B cell (primary cell): ENCODE measurements around the gene RALB. TPM values are rescaled to one million over a fixed set of nuclear protein-coding genes. Genes with fewer than 3 reads are reported as not detected.

Experiments used
- ATAC-seq: fragments of 200-7000 bp; cut with Tn5 transposase; one replicate; pipeline ENCODE4 v1.10.0; 2021; ENCODE audit warnings: low read depth, mild to moderate bottlenecking, moderate number of reproducible peaks, moderate library complexity
- CTCF ChIA-PET: fragments of 350-600 bp; sonication (Branson Sonifier 250); formaldehyde crosslinking; loops from one replicate; lab custom pipeline; 2021; ENCODE audit warnings: antibody characterized with exemption, inconsistent platforms; lab: Charles Lee
- POLR2A ChIA-PET: fragments of 350-600 bp; sonication (Branson Sonifier 250); formaldehyde crosslinking; loops from one replicate; lab custom pipeline; 2021; ENCODE audit warnings: antibody characterized with exemption; lab: Charles Lee
- DNase-seq: peaks from one replicate; pipeline ENCODE4 v3.0.0; 2013
- H2AFZ ChIP-seq: 2 replicates; pipeline ENCODE4 v1.6.1; 2012; ENCODE audit warnings: mild to moderate bottlenecking, low read depth, low read length; ENCODE audit not compliant: insufficient read depth, poor library complexity, severe bottlenecking
- H3K27ac ChIP-seq, 2 donors: 1 replicate in 1 of 2; 2 replicates in 1 of 2; pipeline ENCODE4 v1.5.1; 2012 to 2013; ENCODE audit warnings: low read length in 2 of 2, mild to moderate bottlenecking in 2 of 2, moderate library complexity in 1 of 2
- H3K27me3 ChIP-seq, 4 experiments: fragments of 200-600 bp in 1 of 4; sonication (generic) in 1 of 4; replicated peaks in 1 of 4; 1 replicate in 2 of 4; 2 replicates in 2 of 4; pipeline versions ENCODE4 v1.6.1 to v1.7.0; 2013 to 2016; ENCODE audit warnings: low read length in 3 of 4, mild to moderate bottlenecking in 2 of 4, mixed read lengths in 1 of 4, moderate library complexity in 1 of 4; ENCODE audit not compliant: insufficient read depth in 4 of 4, control insufficient read depth in 3 of 4; ENCODE audit errors: control extremely low read depth in 1 of 4
- H3K36me3 ChIP-seq, 2 experiments: replicated peaks in 1 of 2; 1 replicate in 1 of 2; 2 replicates in 1 of 2; pipeline versions ENCODE4 v1.6.1 to v1.7.1; 2013; ENCODE audit warnings: low read length in 1 of 2; ENCODE audit not compliant: insufficient read depth in 2 of 2, control insufficient read depth in 1 of 2; ENCODE audit errors: control extremely low read depth in 1 of 2, extremely low read depth in 1 of 2
- H3K4me1 ChIP-seq, 2 donors: fragments of 200-600 bp in 1 of 2; sonication (generic) in 1 of 2; 1 replicate in 1 of 2; 2 replicates in 1 of 2; pipeline versions ENCODE4 v1.5.1 to v1.6.1; 2013 to 2017; ENCODE audit warnings: low read length in 2 of 2; ENCODE audit not compliant: control insufficient read depth in 2 of 2, insufficient read depth in 2 of 2
- H3K4me2 ChIP-seq: replicated peaks from 2 replicates; pipeline ENCODE3; 2012; ENCODE audit warnings: mild to moderate bottlenecking, low read depth, low read length; ENCODE audit not compliant: poor library complexity, severe bottlenecking
- H3K4me3 ChIP-seq, 5 experiments: fragments of 200-600 bp in 1 of 5; sonication (generic) in 1 of 5; 1 replicate in 3 of 5; 2 replicates in 2 of 5; pipeline versions ENCODE4 v1.5.1 to v1.7.0; 2011 to 2016; ENCODE audit warnings: low read length in 4 of 5, mild to moderate bottlenecking in 4 of 5, low read depth in 2 of 5, control low read depth in 1 of 5, moderate library complexity in 1 of 5; ENCODE audit not compliant: insufficient read depth in 1 of 5; ENCODE audit errors: control extremely low read depth in 1 of 5, extremely low read depth in 1 of 5
- H3K79me2 ChIP-seq: fragments of 200-600 bp; sonication (generic); one replicate; pipeline ENCODE4 v1.6.0; 2016; ENCODE audit warnings: low read length; ENCODE audit not compliant: control insufficient read depth, insufficient read depth
- H3K9ac ChIP-seq: fragments of 200-600 bp; sonication (generic); 2 replicates; pipeline ENCODE4 v1.6.1; 2017; ENCODE audit warnings: mild to moderate bottlenecking, low read length, moderate library complexity
- H3K9me3 ChIP-seq, 3 donors: one replicate each; pipeline versions ENCODE4 v1.6.1 to v1.7.1; 2013; ENCODE audit warnings: low read length in 2 of 3; ENCODE audit not compliant: control insufficient read depth in 2 of 3, insufficient read depth in 1 of 3; ENCODE audit errors: control extremely low read depth in 1 of 3
- H4K20me1 ChIP-seq: 2 replicates; pipeline ENCODE4 v1.6.0; 2012; ENCODE audit warnings: mild to moderate bottlenecking, low read length; ENCODE audit not compliant: insufficient read depth, control insufficient read depth, poor library complexity, severe bottlenecking
- H3K27ac Mint-ChIP-seq: one replicate; pipeline ENCODE4 v1.8.0; 2021; ENCODE audit warnings: mixed read lengths
- H3K27me3 Mint-ChIP-seq: one replicate; pipeline ENCODE4 v1.8.0; 2021; ENCODE audit warnings: mixed read lengths
- H3K4me1 Mint-ChIP-seq: one replicate; pipeline ENCODE4 v1.8.0; 2021; ENCODE audit warnings: mixed read lengths
- H3K4me3 Mint-ChIP-seq: one replicate; pipeline ENCODE4 v1.8.0; 2021; ENCODE audit warnings: mixed read lengths
- H3K9me3 Mint-ChIP-seq: one replicate; pipeline ENCODE4 v1.8.0; 2022; ENCODE audit warnings: mixed read lengths; ENCODE audit not compliant: insufficient read depth
- CTCF ChIP-seq: fragments of 200-600 bp; IDR thresholded peaks from one replicate; pipeline ENCODE4 v1.8.0; 2022; ENCODE audit warnings: antibody characterized with exemption, mild to moderate bottlenecking
- EZH2 ChIP-seq: IDR thresholded peaks from 2 replicates; pipeline ENCODE4 v1.6.1; 2012; ENCODE audit warnings: borderline replicate concordance, low read depth, mild to moderate bottlenecking, moderate library complexity, low read length; ENCODE audit not compliant: insufficient read depth, poor library complexity, severe bottlenecking
- WGBS: methylation state at CpG from one replicate; pipeline ENCODE4 v1.1.5; 2013; ENCODE audit warnings: missing lambda C conversion rate; ENCODE audit not compliant: insufficient coverage; 5-methylcytosine and 5-hydroxymethylcytosine counted together
- intact Hi-C: fragments of 100-400 bp; cut with micrococcal nuclease; formaldehyde crosslinking; loops from one replicate; pipeline ENCODE4 v1.10.0; 2022
- polyA plus RNA-seq: library from polyadenylated mRNA; depleted of rRNA; stranded (reverse); fragments of >200 nt; gene quantifications from 2 replicates; pipeline ENCODE4 v1.2.3, GENCODE V29; 2012
- total RNA-seq, 2 donors: library from RNA; stranded (reverse); fragments of 120-200 nt in 1 of 2; gene quantifications; 1 replicate in 1 of 2; 2 replicates in 1 of 2; pipeline versions ENCODE4 v1.2.3 to v1.2.4, GENCODE V29; 2013 to 2022

Gene RALB
- total and polyA plus RNA-seq, 2 donors (not counting 1 experiment from before 2014, with no cell fraction given) = 19.3 to 35.9 TPM

GRCh38 chr2:120303177-120303576, 50.5 kb downstream of the RALB start:
- Histone ChIP-seq H4K20me1 (no peaks in the 10 kb centered on the region), H2AFZ (no peak overlapping the region), H3K9ac (no peak overlapping the region), H3K27me3 (no peaks in the 10 kb centered on the region), H3K4me2 (no peak overlapping the region), H3K27ac (no peak overlapping the region), H3K4me1 (peaks cover 5 to 7% of the 10 kb centered on the region in 2 donors), H3K36me3 (peaks cover 2 to 8% of the 10 kb centered on the region in 2 experiments), H3K79me2 (no peaks in the 10 kb centered on the region), H3K4me3 (no peak overlapping the region), H3K9me3 (no peaks in the 10 kb centered on the region)
- no peak for TF ChIP-seq CTCF
- TF ChIP-seq EZH2 = no peak
- Mint-ChIP-seq H3K27me3 (no peaks in the 10 kb centered on the region), H3K9me3 (no peaks in the 10 kb centered on the region), H3K4me3 (no peak overlapping the region), H3K4me1 (peaks cover 20% of the 10 kb centered on the region), H3K27ac (no peak overlapping the region)
- ATAC-seq (no peak), DNase-seq (no peak)
- POLR2A ChIA-PET = no interaction called here
- intact Hi-C loops = no loop called here
- WGBS = 54% methylated on average over 5 of the region's 6 CpGs
- CTCF ChIA-PET = interaction anchor here (1.7 kb wide), 1 partner anchor 10 kb away, joined by 12 read pairs; no protein-coding TSS in a partner anchor

DNA sequence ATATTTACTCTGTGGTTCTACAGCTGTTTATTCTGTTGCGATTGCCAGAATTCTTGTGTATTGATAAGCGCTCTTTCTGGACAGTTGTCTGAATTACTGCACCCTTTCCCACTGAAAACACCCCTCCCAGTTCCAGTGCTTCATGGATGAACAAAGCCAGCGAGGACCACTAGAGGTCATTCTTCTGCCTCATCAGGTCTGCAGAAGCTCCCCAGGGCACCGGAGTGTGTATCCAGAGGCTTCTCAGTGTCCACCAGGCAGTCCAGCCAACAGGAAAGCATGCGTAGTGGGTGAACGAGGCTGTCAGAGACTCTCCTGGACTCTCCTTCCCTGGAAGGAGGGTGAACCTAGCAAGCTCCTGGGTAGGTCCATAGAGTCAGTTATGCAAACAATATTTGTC, 52.6 kb downstream of the RALB start:
- TF ChIP-seq EZH2 = no peak
- TF ChIP-seq CTCF = no peak
- CTCF ChIA-PET = interaction anchor here (1.1 kb wide), 1 partner anchor 128 kb away, joined by 3 read pairs; no protein-coding TSS in a partner anchor
- Histone ChIP-seq H3K4me1 (peaks cover 5 to 10% of the 10 kb centered on the region in 2 donors), H4K20me1 (no peaks in the 10 kb centered on the region), H3K27me3 (no peaks in the 10 kb centered on the region), H3K4me2 (no peak overlapping the region), H3K9me3 (no peaks in the 10 kb centered on the region), H3K79me2 (no peaks in the 10 kb centered on the region), H3K27ac (no peak overlapping the region), H2AFZ (no peak overlapping the region), H3K36me3 (peaks cover 2 to 4% of the 10 kb centered on the region in 2 experiments), H3K9ac (no peak overlapping the region), H3K4me3 (no peak overlapping the region)
- H3K27ac Mint-ChIP-seq = no peak overlapping the region
- WGBS = 91% methylated on average over 4 of the region's 6 CpGs
- H3K4me1 Mint-ChIP-seq = peaks cover 24% of the 10 kb centered on the region
- H3K27me3 Mint-ChIP-seq = no peaks in the 10 kb centered on the region
- POLR2A ChIA-PET = no interaction called here
- no peak for DNase-seq
- intact Hi-C loops = no loop called here
- no peak for ATAC-seq
- no peak overlapping the region for H3K4me3 Mint-ChIP-seq
- no peaks in the 10 kb centered on the region for H3K9me3 Mint-ChIP-seq
